DOHH2 (cell line): Measurements from ENCODE around the gene SLA2.

Experiments
- CTCF ChIP-seq: fragments of 200-600 bp; sonication (generic); IDR thresholded peaks from one replicate; pipeline ENCODE4 v1.5.1; 2014; ENCODE audit warnings: antibody characterized with exemption, mild to moderate bottlenecking, low read depth, low read length; ENCODE audit not compliant: poor library complexity, severe bottlenecking
- EZH2phosphoT487 ChIP-seq: fragments of 200-600 bp; sonication (generic); IDR thresholded peaks from 2 replicates; pipeline ENCODE4 v1.6.1; 2017; ENCODE audit warnings: borderline replicate concordance, mild to moderate bottlenecking, antibody characterized with exemption, low read length, moderate library complexity, mixed read lengths

- TF ChIP-seq CTCF: no peak
- no peak for TF ChIP-seq EZH2phosphoT487
Measured at GRCh38 chr20:36687850-36688249, 41.9 kb upstream of the SLA2 start.
